Neural cell (in vitro differentiated cells): ENCODE measurements around the gene EFHB. TPM values are rescaled to one million over a fixed set of nuclear protein-coding genes. Genes with fewer than 3 reads are reported as not detected.
"Not testable (repeated sequence)": the region's sequence is repeated elsewhere in the genome, so short reads cannot be mapped to it uniquely, and the experiment has no call there.

ENCODE experiments used
- H2AFZ ChIP-seq: fragments of 200-600, 300-800 bp; sonication (generic), shearing (Covaris generic); 2 replicates; pipeline ENCODE4 v1.6.0; 2014; ENCODE audit warnings: low read depth, mild to moderate bottlenecking, antibody characterized with exemption, low read length, moderate library complexity
- H3F3A ChIP-seq: fragments of 200-600 bp; shearing (Covaris generic); 2 replicates; pipeline ENCODE4 v1.6.1; 2016; ENCODE audit warnings: mild to moderate bottlenecking, moderate library complexity, mixed read lengths, antibody characterized with exemption, low read length; ENCODE audit not compliant: insufficient read depth, poor library complexity, severe bottlenecking
- H3K27ac ChIP-seq: fragments of 200-600, 300-800 bp; sonication (generic), shearing (Covaris generic); 2 replicates; pipeline ENCODE4 v1.5.1; 2014; ENCODE audit warnings: mild to moderate bottlenecking, low read length, moderate library complexity
- H3K27me3 ChIP-seq: fragments of 300-800, 200-600 bp; sonication (generic), shearing (Covaris generic); 2 replicates; pipeline ENCODE4 v1.6.0; 2014; ENCODE audit warnings: mild to moderate bottlenecking, low read depth, low read length, moderate library complexity; ENCODE audit not compliant: insufficient read depth
- H3K36me3 ChIP-seq: fragments of 300-800, 200-600 bp; sonication (generic), shearing (Covaris generic); 2 replicates; pipeline ENCODE4 v1.5.1; 2014; ENCODE audit warnings: mild to moderate bottlenecking, antibody characterized with exemption, low read length, moderate library complexity; ENCODE audit not compliant: insufficient read depth
- H3K4me2 ChIP-seq: fragments of 300-800, 200-600 bp; sonication (generic), shearing (Covaris generic); 2 replicates; pipeline ENCODE4 v1.6.0; 2014; ENCODE audit warnings: mild to moderate bottlenecking, low read length
- H3K4me3 ChIP-seq: fragments of 300-800, 200-600 bp; sonication (generic), shearing (Covaris generic); 2 replicates; pipeline ENCODE4 v1.5.1; 2014; ENCODE audit warnings: mild to moderate bottlenecking, low read length, moderate library complexity
- H3K79me2 ChIP-seq: fragments of 200-600 bp; shearing (Covaris generic); replicated peaks from 2 replicates; pipeline ENCODE4 v1.6.0; 2014; ENCODE audit warnings: mild to moderate bottlenecking, low read length, moderate library complexity; ENCODE audit not compliant: insufficient read depth
- H3K9ac ChIP-seq: fragments of 300-800, 200-600 bp; sonication (generic), shearing (Covaris generic); 2 replicates; pipeline ENCODE4 v1.6.1; 2016; ENCODE audit warnings: mild to moderate bottlenecking, low read length, mixed read lengths
- H3K9me2 ChIP-seq: fragments of 200-600 bp; shearing (Covaris generic); 2 replicates; pipeline ENCODE4 v1.6.1; 2016; ENCODE audit warnings: mild to moderate bottlenecking, low read length, mixed read lengths; ENCODE audit not compliant: insufficient read depth
- H3K9me3 ChIP-seq: fragments of 200-600, 300-800 bp; sonication (generic), shearing (Covaris generic); 2 replicates; pipeline ENCODE4 v1.6.1; 2016; ENCODE audit warnings: mild to moderate bottlenecking, mixed run types, low read length, moderate library complexity, mixed read lengths
- H4K20me1 ChIP-seq: fragments of 200-600 bp; shearing (Covaris generic); 2 replicates; pipeline ENCODE4 v1.6.1; 2016; ENCODE audit warnings: mild to moderate bottlenecking, mixed run types; ENCODE audit not compliant: insufficient read depth
- EP300 ChIP-seq: fragments of 450-650 bp; conservative IDR thresholded peaks from 2 replicates; pipeline ENCODE4 v1.6.1; 2014; ENCODE audit warnings: antibody characterized with exemption, mild to moderate bottlenecking, moderate library complexity; ENCODE audit not compliant: poor library complexity, severe bottlenecking
- EZH2 ChIP-seq: fragments of 200-600, 300-800 bp; shearing (Covaris generic), sonication (generic); IDR thresholded peaks from 2 replicates; pipeline ENCODE4 v1.6.1; 2014; ENCODE audit warnings: antibody characterized with exemption, low read length, borderline replicate concordance, mild to moderate bottlenecking; ENCODE audit not compliant: insufficient read depth, poor library complexity, severe bottlenecking
- MXI1 ChIP-seq: fragments of 450-650 bp; conservative IDR thresholded peaks from 2 replicates; pipeline ENCODE4 v1.6.1; 2014; ENCODE audit warnings: antibody characterized with exemption, mild to moderate bottlenecking; ENCODE audit not compliant: poor library complexity, severe bottlenecking
- POLR2AphosphoS5 ChIP-seq: IDR thresholded peaks from 2 replicates; pipeline ENCODE4 v1.6.1; 2012
- RAD21 ChIP-seq: fragments of 450-650 bp; conservative IDR thresholded peaks from 2 replicates; pipeline ENCODE4 v1.6.1; 2014; ENCODE audit warnings: antibody characterized with exemption, mild to moderate bottlenecking, moderate library complexity
- REST ChIP-seq: IDR thresholded peaks from 2 replicates; pipeline ENCODE4 v1.6.1; 2012; ENCODE audit warnings: borderline replicate concordance
- SMC3 ChIP-seq: fragments of 450-650 bp; conservative IDR thresholded peaks from 2 replicates; pipeline ENCODE4 v1.6.1; 2014; ENCODE audit warnings: antibody characterized with exemption, mild to moderate bottlenecking, moderate library complexity; ENCODE audit not compliant: poor library complexity
- TAF1 ChIP-seq: IDR thresholded peaks from 2 replicates; pipeline ENCODE4 v1.6.1; 2012; ENCODE audit warnings: low read depth
- polyA plus RNA-seq: library from polyadenylated mRNA; depleted of rRNA; stranded (reverse); fragments of >200 nt; gene quantifications from 2 replicates; pipeline ENCODE4 v1.2.3, GENCODE V29; 2014
- TF ChIP-seq, protein P1 (sequence below): fragments of 450-650 bp; IDR thresholded peaks from 2 replicates; pipeline ENCODE4 v1.5.1; 2014; ENCODE audit warnings: antibody characterized with exemption, mild to moderate bottlenecking, moderate library complexity; ENCODE audit not compliant: poor library complexity, severe bottlenecking

The EFHB gene
- polyA plus RNA-seq, 1 donor from 2014 or later = 4.3 TPM

- TF ChIP-seq REST (no peak), MXI1 (no peak), POLR2AphosphoS5 (no peak), EP300 (no peak), RAD21 (no peak), EZH2 (no peak), SMC3 (no peak), TAF1 (no peak)
- TF ChIP-seq, protein P1, sequence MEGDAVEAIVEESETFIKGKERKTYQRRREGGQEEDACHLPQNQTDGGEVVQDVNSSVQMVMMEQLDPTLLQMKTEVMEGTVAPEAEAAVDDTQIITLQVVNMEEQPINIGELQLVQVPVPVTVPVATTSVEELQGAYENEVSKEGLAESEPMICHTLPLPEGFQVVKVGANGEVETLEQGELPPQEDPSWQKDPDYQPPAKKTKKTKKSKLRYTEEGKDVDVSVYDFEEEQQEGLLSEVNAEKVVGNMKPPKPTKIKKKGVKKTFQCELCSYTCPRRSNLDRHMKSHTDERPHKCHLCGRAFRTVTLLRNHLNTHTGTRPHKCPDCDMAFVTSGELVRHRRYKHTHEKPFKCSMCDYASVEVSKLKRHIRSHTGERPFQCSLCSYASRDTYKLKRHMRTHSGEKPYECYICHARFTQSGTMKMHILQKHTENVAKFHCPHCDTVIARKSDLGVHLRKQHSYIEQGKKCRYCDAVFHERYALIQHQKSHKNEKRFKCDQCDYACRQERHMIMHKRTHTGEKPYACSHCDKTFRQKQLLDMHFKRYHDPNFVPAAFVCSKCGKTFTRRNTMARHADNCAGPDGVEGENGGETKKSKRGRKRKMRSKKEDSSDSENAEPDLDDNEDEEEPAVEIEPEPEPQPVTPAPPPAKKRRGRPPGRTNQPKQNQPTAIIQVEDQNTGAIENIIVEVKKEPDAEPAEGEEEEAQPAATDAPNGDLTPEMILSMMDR = no peak
- Histone ChIP-seq H3K36me3 (no peaks in the 10 kb centered on the region), H4K20me1 (no peaks in the 10 kb centered on the region), H3K9ac (no peak overlapping the region), H3K27me3 (no peaks in the 10 kb centered on the region), H2AFZ (no peak overlapping the region), H3K9me2 (no peaks in the 10 kb centered on the region), H3K79me2 (peaks cover 33% of the 10 kb centered on the region), H3K27ac (no peak overlapping the region), H3K4me3 (no peak overlapping the region), H3K9me3 (no peaks in the 10 kb centered on the region), H3F3A (no peaks in the 10 kb centered on the region), H3K4me2 (no peak overlapping the region)
Observed at GRCh38 chr3:19960696-19961095, 26.7 kb upstream of the EFHB start.

GRCh38 chr3:19959505-19959904 lies 25.5 kb upstream of the EFHB start:
- H3K4me2 ChIP-seq = no peak overlapping the region
- peaks cover 38% of the 10 kb centered on the region for H3K79me2 ChIP-seq
- no peaks in the 10 kb centered on the region for H3K36me3 ChIP-seq
- TF ChIP-seq EP300 = no peak
- H3K9ac ChIP-seq = no peak overlapping the region
- H4K20me1 ChIP-seq = no peaks in the 10 kb centered on the region
- no peak overlapping the region for H2AFZ ChIP-seq
- H3K27me3 ChIP-seq = no peaks in the 10 kb centered on the region
- no peak overlapping the region for H3K27ac ChIP-seq
- no peaks in the 10 kb centered on the region for H3K9me3 ChIP-seq
- H3K9me2 ChIP-seq = no peaks in the 10 kb centered on the region
- no peak overlapping the region for H3K4me3 ChIP-seq
- H3F3A ChIP-seq = no peaks in the 10 kb centered on the region

- not testable (repeated sequence) for H3K9ac ChIP-seq, H3F3A ChIP-seq, H3K9me2 ChIP-seq, H3K27ac ChIP-seq, H3K4me3 ChIP-seq, H3K27me3 ChIP-seq, H3K36me3 ChIP-seq, H3K4me2 ChIP-seq, H3K9me3 ChIP-seq, H2AFZ ChIP-seq, H4K20me1 ChIP-seq
- peaks cover 54% of the 10 kb centered on the region for H3K79me2 ChIP-seq
Observed at GRCh38 chr3:19957354-19957753, 23.3 kb upstream of the EFHB start.
